Upper lobe of right lung (tissue), 1 donor: Measurements from ENCODE around the gene ARPC1B. TPM values are rescaled to one million over a fixed set of nuclear protein-coding genes. Genes with fewer than 3 reads are reported as not detected.

Experiments
- ATAC-seq: fragments of 200-7000 bp; cut with Tn5 transposase; one replicate; pipeline ENCODE4 v1.9.1; 2020; ENCODE audit warnings: mild to moderate bottlenecking, moderate library complexity
- DNase-seq: peaks from one replicate; pipeline ENCODE4 v3.0.0-alpha.2; 2020
- H3K27ac ChIP-seq: fragments of 200-600 bp; one replicate; pipeline ENCODE4 v1.8.0; 2022
- H3K27me3 ChIP-seq: fragments of 200-600 bp; one replicate; pipeline ENCODE4 v1.8.0; 2022; ENCODE audit warnings: mild to moderate bottlenecking
- H3K36me3 ChIP-seq: fragments of 200-600 bp; one replicate; pipeline ENCODE4 v1.8.0; 2022
- H3K4me1 ChIP-seq: fragments of 200-600 bp; one replicate; pipeline ENCODE4 v1.8.0; 2022
- H3K4me3 ChIP-seq: fragments of 200-600 bp; one replicate; pipeline ENCODE4 v1.8.0; 2022; ENCODE audit warnings: mild to moderate bottlenecking
- H3K9me3 ChIP-seq: fragments of 200-600 bp; one replicate; pipeline ENCODE4 v1.8.0; 2022
- CTCF ChIP-seq: fragments of 200-600 bp; IDR thresholded peaks from one replicate; pipeline ENCODE4 v1.8.0; 2022; ENCODE audit warnings: antibody characterized with exemption
- intact Hi-C: fragments of 100-400 bp; cut with DNase I; formaldehyde crosslinking; loops from one replicate; pipeline ENCODE4 v1.11.0; 2022
- total RNA-seq: library from RNA; stranded (reverse); fragmentation: NEBNext Ultra II Directional; extraction: Animal tissue kit (Norgen Biotek cat#: 25700); gene quantifications from one replicate; pipeline ENCODE4 v1.2.1, GENCODE V29; 2021
- donor health status: DM: no; HTN: yes; CAD: no; lungs with severe emphysema.

ARPC1B gene
- total RNA-seq, 1 donor from 2014 or later, result 219 TPM

- ATAC-seq, result no peak
- H3K4me1 ChIP-seq, result peaks cover 9% of the 10 kb centered on the region
- no peaks in the 10 kb centered on the region for H3K9me3 ChIP-seq
- H3K27ac ChIP-seq, result no peak overlapping the region
- no peak for DNase-seq
- no peak overlapping the region for H3K4me3 ChIP-seq
- H3K36me3 ChIP-seq, result peaks cover 61% of the 10 kb centered on the region
- intact Hi-C loops, result no loop called here
- no peaks in the 10 kb centered on the region for H3K27me3 ChIP-seq
- TF ChIP-seq CTCF, result no peak
Measured at GRCh38 chr7:99433158-99433557, 58.6 kb downstream of the ARPC1B start.

- intact Hi-C loops, result no loop called here
- DNase-seq, result no peak
- peaks cover 26% of the 10 kb centered on the region for H3K36me3 ChIP-seq
- peak; percentile 5 for ATAC-seq
- H3K4me3 ChIP-seq, result peak overlapping the region; percentile 99
- peak overlapping the region; percentile 85 for H3K27ac ChIP-seq
- H3K9me3 ChIP-seq, result no peaks in the 10 kb centered on the region
- no peak for TF ChIP-seq CTCF
- no peaks in the 10 kb centered on the region for H3K27me3 ChIP-seq
- H3K4me1 ChIP-seq, result peaks cover 24% of the 10 kb centered on the region
Measured at GRCh38 chr7:99437946-99438572, 63.5 kb downstream of the ARPC1B start.

- DNase-seq (peak; percentile 98), ATAC-seq (peak; percentile 98)
- Histone ChIP-seq H3K27me3 (no peaks in the 10 kb centered on the region), H3K27ac (peak within 1 kb of the TSS; percentile 85), H3K4me1 (peaks cover 24% of the 10 kb centered on the region), H3K36me3 (peaks cover 26% of the 10 kb centered on the region), H3K9me3 (no peaks in the 10 kb centered on the region), H3K4me3 (peak within 1 kb of the TSS; percentile 99)
- intact Hi-C loops, result no loop called here
- TF ChIP-seq CTCF, result no peak
Measured at GRCh38 chr7:99438573-99439480, 64.3 kb downstream of the ARPC1B start, which contains the start of the genes CPSF4 and PTCD1. Gene CPSF4, plus strand, starts transcription at chr7:99438943. Its CDS starts 140 bp downstream, at chr7:99439083. Gene PTCD1, minus strand, starts transcription at chr7:99438798. Its CDS starts 3,556 bp downstream, at chr7:99435242.

- intact Hi-C loops, result no loop called here
- H3K27ac ChIP-seq, result no peak overlapping the region
- H3K27me3 ChIP-seq, result no peaks in the 10 kb centered on the region
- ATAC-seq, result no peak
- H3K4me3 ChIP-seq, result peak overlapping the region; percentile 99
- no peak for DNase-seq
- peaks cover 24% of the 10 kb centered on the region for H3K4me1 ChIP-seq
- no peak for TF ChIP-seq CTCF
- no peaks in the 10 kb centered on the region for H3K9me3 ChIP-seq
- peaks cover 24% of the 10 kb centered on the region for H3K36me3 ChIP-seq
Measured at GRCh38 chr7:99440195-99440594, 65.7 kb downstream of the ARPC1B start.

Other genes starting within 250 kb of the ARPC1B start
- 35.0 TPM for gene SMURF1, start 230.6 kb upstream of the ARPC1B start, total RNA-seq
- 0.29 TPM for gene KPNA7, start 166.6 kb upstream of the ARPC1B start, total RNA-seq
- gene MYH16, start 101.9 kb upstream of the ARPC1B start, total RNA-seq, result not detected
- gene ARPC1A, start 48.8 kb upstream of the ARPC1B start, total RNA-seq, result 137 TPM
- 76.4 TPM for gene PDAP1, start 33.9 kb downstream of the ARPC1B start, total RNA-seq
- gene BUD31, start 34.2 kb downstream of the ARPC1B start, total RNA-seq, result 72.0 TPM
- gene PTCD1, start 64.1 kb downstream of the ARPC1B start, total RNA-seq, result 7.5 TPM
- gene CPSF4, start 64.2 kb downstream of the ARPC1B start, total RNA-seq, result 26.9 TPM
- 231 TPM for gene ATP5MF, start 91.4 kb downstream of the ARPC1B start, total RNA-seq
- gene ZNF789, start 98.2 kb downstream of the ARPC1B start, total RNA-seq, result 9.6 TPM
- gene ZNF394, start 125.6 kb downstream of the ARPC1B start, total RNA-seq, result 34.5 TPM
- gene ZKSCAN5, start 129.9 kb downstream of the ARPC1B start, total RNA-seq, result 7.4 TPM
- 4.9 TPM for gene FAM200A, start 177.4 kb downstream of the ARPC1B start, total RNA-seq
- 63.1 TPM for gene ZNF655, start 183.9 kb downstream of the ARPC1B start, total RNA-seq
- 1.0 TPM for gene TMEM225B, start 223.5 kb downstream of the ARPC1B start, total RNA-seq
- 18.3 TPM for gene ZSCAN25, start 242.2 kb downstream of the ARPC1B start, total RNA-seq